Raji (cell line): ENCODE measurements around the gene PCDH17.

Experiments used
- POLR2A ChIP-seq: IDR thresholded peaks from 2 replicates; pipeline ENCODE4 v1.6.1; 2011; ENCODE audit warnings: low read depth, low read length, control low read depth; ENCODE audit not compliant: insufficient read depth

Gene PCDH17

DNA sequence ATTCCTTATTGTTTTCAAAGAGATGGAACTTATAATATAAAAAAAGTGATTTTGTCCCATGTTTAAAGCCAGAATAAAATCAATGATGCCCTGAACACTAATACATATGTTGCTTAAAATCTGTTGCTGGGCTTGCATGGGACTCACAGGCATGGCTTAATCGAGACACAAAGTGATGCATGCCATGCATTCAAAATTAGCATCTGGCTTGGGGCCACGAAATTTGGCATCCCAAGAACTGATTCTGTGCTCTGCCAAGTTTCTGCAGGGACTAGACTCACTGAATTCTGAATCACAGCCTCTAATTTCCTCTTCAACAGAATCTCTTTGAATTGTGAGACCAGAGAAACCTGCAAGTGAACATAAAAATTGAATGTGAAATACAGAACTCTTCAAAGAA lies 109.2 kb downstream of the PCDH17 start:
- TF ChIP-seq POLR2A, result no peak

DNA sequence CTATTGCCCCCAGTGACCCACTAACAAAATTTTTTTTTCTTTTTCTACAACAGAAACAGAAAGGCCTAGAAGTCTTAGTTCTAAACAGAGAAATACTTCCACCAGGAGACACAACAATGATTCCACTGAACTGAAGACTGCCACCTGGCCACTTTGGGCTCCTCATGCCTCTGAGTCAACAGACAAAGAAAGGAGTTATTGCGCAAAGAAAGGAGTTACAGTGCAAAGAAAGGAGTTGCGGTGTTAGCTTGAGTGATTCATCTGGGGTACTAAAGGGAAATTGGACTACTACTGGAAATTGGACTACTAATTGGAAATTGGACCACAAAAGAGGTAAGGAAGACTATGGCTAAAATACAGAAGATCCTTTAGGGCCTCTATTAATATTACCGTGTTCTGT lies 116.6 kb downstream of the PCDH17 start:
- TF ChIP-seq POLR2A, result no peak

DNA sequence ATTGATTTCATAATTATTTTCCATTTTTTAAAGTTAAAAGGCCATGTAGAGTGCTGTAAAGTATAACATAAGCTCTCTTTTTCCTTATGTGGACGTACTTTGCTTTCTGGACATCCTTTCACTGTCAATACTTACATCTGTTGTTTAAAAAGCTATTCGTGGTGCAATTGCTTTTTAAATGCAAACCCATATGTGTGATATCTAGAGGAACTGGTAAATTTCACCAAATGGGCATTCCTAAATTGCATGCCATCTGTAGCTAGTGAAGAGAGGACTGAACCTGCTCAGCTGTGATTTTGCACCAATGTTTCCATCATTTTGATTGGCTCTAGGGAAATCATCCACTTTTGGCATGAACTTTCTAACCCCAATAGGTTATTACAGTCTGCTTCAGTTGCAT lies 129.4 kb downstream of the PCDH17 start:
- no peak for TF ChIP-seq POLR2A

DNA sequence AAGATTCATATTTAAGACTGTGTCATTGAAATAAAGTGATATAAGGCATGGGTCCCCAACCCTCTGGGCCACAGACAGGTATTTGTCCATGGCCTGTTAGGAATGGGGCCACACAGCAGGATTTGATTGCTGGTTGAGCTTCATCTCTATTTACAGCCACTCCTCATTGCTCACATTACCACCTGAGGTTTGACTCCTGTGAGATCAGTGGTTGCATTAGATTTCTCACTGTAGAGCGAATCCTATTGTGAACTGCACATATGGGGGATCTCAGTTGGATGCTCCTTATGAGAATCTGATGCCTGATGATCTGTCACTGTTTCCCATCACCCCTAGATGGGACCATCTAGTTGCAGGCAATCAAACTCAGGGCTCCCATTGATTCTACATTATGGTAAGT lies 132.1 kb downstream of the PCDH17 start:
- TF ChIP-seq POLR2A, result no peak
